Uterus (tissue), 4 donors: Measurements from ENCODE around the gene SH2D7. TPM values are rescaled to one million over a fixed set of nuclear protein-coding genes. Genes with fewer than 3 reads are reported as not detected.
"Not testable (repeated sequence)": the region's sequence is repeated elsewhere in the genome, so short reads cannot be mapped to it uniquely, and the experiment has no call there.

Experiments used
- DNase-seq, 2 donors: peaks; one replicate each; pipeline ENCODE4 v3.0.0-alpha.2; 2019 to 2020
- H3K27ac ChIP-seq, 2 donors: fragments of 200-600 bp; sonication (generic); 1 replicate in 1 of 2; 2 replicates in 1 of 2; pipeline ENCODE4 v1.5.1; 2016 to 2018
- H3K27me3 ChIP-seq, 2 donors: fragments of 200-600 bp; sonication (generic); one replicate each; pipeline ENCODE4 v1.5.1; 2018 to 2019; ENCODE audit warnings: control low read depth in 1 of 2
- H3K36me3 ChIP-seq, 2 donors: fragments of 200-600 bp; sonication (generic); one replicate each; pipeline ENCODE4 v1.5.1; 2019; ENCODE audit warnings: control low read depth in 1 of 2
- H3K4me1 ChIP-seq, 2 donors: fragments of 200-600 bp; sonication (generic); one replicate each; pipeline ENCODE4 v1.5.1; 2018 to 2019; ENCODE audit warnings: control low read depth in 1 of 2
- H3K4me3 ChIP-seq, 2 donors: fragments of 200-600 bp; sonication (generic); 1 replicate in 1 of 2; 2 replicates in 1 of 2; pipeline ENCODE4 v1.5.1; 2018 to 2019; ENCODE audit warnings: mild to moderate bottlenecking in 1 of 2
- H3K9me3 ChIP-seq, 2 donors: fragments of 200-600 bp; sonication (generic); one replicate each; pipeline ENCODE4 v1.5.1; 2019; ENCODE audit warnings: control low read depth in 1 of 2
- CTCF ChIP-seq, 4 experiments: fragments of 200-600 bp in 2 of 4; fragments of 450-650 bp in 2 of 4; sonication (generic) in 2 of 4; IDR thresholded peaks; one replicate each; pipeline ENCODE4 v1.5.1; 2016 to 2019; ENCODE audit warnings: antibody characterized with exemption in 4 of 4, mild to moderate bottlenecking in 2 of 4, moderate library complexity in 1 of 4
- POLR2A ChIP-seq, 2 donors: fragments of 450-650 bp; IDR thresholded peaks; one replicate each; pipeline ENCODE4 v1.6.1; 2016; ENCODE audit warnings: antibody characterized with exemption in 2 of 2, mild to moderate bottlenecking in 1 of 2, moderate library complexity in 1 of 2
- intact Hi-C: fragments of 100-400 bp; cut with DNase I; formaldehyde crosslinking; loops from one replicate; pipeline ENCODE4 v1.15.1; 2023; ENCODE audit warnings: low total_unique reads
- small RNA-seq: library from RNA; depleted of rRNA; stranded (forward); fragments of <200 nt; gene quantifications from one replicate; pipeline ENCODE3, GENCODE V24; 2016
- total RNA-seq, 4 donors: library from RNA; depleted of rRNA in 3 of 4; stranded (reverse); fragments of >200 nt in 3 of 4; gene quantifications; one replicate each; pipeline versions ENCODE4 v1.1.0 to v1.2.4, GENCODE V29; 2014 to 2023
- donor health status: DM: yes; HTN: yes; CAD: no.

Gene SH2D7
- total RNA-seq, 4 donors from 2014 or later, result not detected

GRCh38 chr15:78148392-78149067 lies 56.2 kb downstream of the SH2D7 start:
- Histone ChIP-seq H3K36me3 (no peaks in the 10 kb centered on the region), H3K27me3 (no peaks in the 10 kb centered on the region), H3K4me1 (peaks cover 0 to 5% of the 10 kb centered on the region in 2 donors), H3K27ac (peak overlapping the region; percentile 58 to 72), H3K4me3 (peak overlapping the region; percentile 54 to 75), H3K9me3 (no peaks in the 10 kb centered on the region)
- intact Hi-C loops, result no loop called here
- no peak for TF ChIP-seq CTCF (IDR thresholded peaks at IDR 0.05)
- no peak for TF ChIP-seq POLR2A (IDR thresholded peaks at IDR 0.05)
- DNase-seq, result no peak

GRCh38 chr15:78149068-78149804 lies 56.9 kb downstream of the SH2D7 start, which contains the start of gene IDH3A:
Gene IDH3A (plus strand): TSS chr15:78149362. CDS start chr15:78149404, 42 bp downstream.
- intact Hi-C loops, result no loop called here
- peak; percentile 99 to 100 for DNase-seq
- H3K9me3 ChIP-seq, result no peaks in the 10 kb centered on the region
- H3K4me3 ChIP-seq, result peak within 1 kb of the TSS; percentile 54 to 75
- no peaks in the 10 kb centered on the region for H3K36me3 ChIP-seq
- H3K27ac ChIP-seq, result peak within 1 kb of the TSS; percentile 76 to 84
- no peak for TF ChIP-seq CTCF (IDR thresholded peaks at IDR 0.05)
- TF ChIP-seq POLR2A (IDR thresholded peaks at IDR 0.05), result peak; percentile 76 to 90
- H3K4me1 ChIP-seq, result peaks cover 0 to 5% of the 10 kb centered on the region in 2 donors
- no peaks in the 10 kb centered on the region for H3K27me3 ChIP-seq

- no peaks in the 10 kb centered on the region for H3K9me3 ChIP-seq
- H3K4me1 ChIP-seq, result peaks cover 0 to 5% of the 10 kb centered on the region in 2 donors
- peak overlapping the region; percentile 54 to 75 for H3K4me3 ChIP-seq
- H3K27ac ChIP-seq, result peak overlapping the region; percentile 76 to 84
- no peak for DNase-seq
- intact Hi-C loops, result no loop called here
- no peaks in the 10 kb centered on the region for H3K36me3 ChIP-seq
- H3K27me3 ChIP-seq, result no peaks in the 10 kb centered on the region
- TF ChIP-seq POLR2A (IDR thresholded peaks at IDR 0.05) (no peak), CTCF (IDR thresholded peaks at IDR 0.05) (no peak)
These were observed 57.7 kb downstream of the SH2D7 start for GRCh38 chr15:78149805-78150751.

- H3K27ac ChIP-seq, H3K27me3 ChIP-seq, H3K4me3 ChIP-seq, DNase-seq, H3K4me1 ChIP-seq, intact Hi-C loops, H3K36me3 ChIP-seq, H3K9me3 ChIP-seq: not testable (repeated sequence)
These were observed 58.7 kb downstream of the SH2D7 start for GRCh38 chr15:78151075-78151474.

Small RNAs within 50 kb of the gene (small RNA-seq; reads per million reads assigned to genes)
- not detected for gene RF00092

Other genes with a start within 250 kb of the SH2D7 start
- 10 to 100 TPM; 27.7 to 89.0 (median 57.9) TPM for gene TBC1D2B, start 14.8 kb upstream of the SH2D7 start, total RNA-seq
- 10 to 100 TPM in 2 of 4 donors, 1 to 10 TPM in 2; 4.4 to 11.3 (median 7.8) TPM for gene CIB2, start 38.9 kb downstream of the SH2D7 start, total RNA-seq
- 100 to 1,000 TPM in 1 of 4 donors, 10 to 100 TPM in 3; 60.1 to 118 (median 86.4) TPM for gene IDH3A, start 56.8 kb downstream of the SH2D7 start, total RNA-seq
- 1 to 10 TPM in 1 of 4 donors, not detected in 3; 3.5 TPM for gene ACSBG1, start 142.0 kb downstream of the SH2D7 start, total RNA-seq
- gene DNAJA4, start 172.0 kb downstream of the SH2D7 start, total RNA-seq, result 10 to 100 TPM in 3 of 4 donors, 1 to 10 TPM in 1; 2.6 to 16.8 (median 14.6) TPM
- 10 to 100 TPM; 29.4 to 85.0 (median 62.9) TPM for gene SKIC8, start 207.0 kb downstream of the SH2D7 start, total RNA-seq
- 1 to 10 TPM in 1 of 4 donors, not detected in 3; 3.4 TPM for gene CRABP1, start 247.8 kb downstream of the SH2D7 start, total RNA-seq